ENCODE data around the gene FAM229B.
"Not testable (repeated sequence)": the region's sequence is repeated elsewhere in the genome, so short reads cannot be mapped to it uniquely, and the experiment has no call there.

Gene FAM229B, protein sequence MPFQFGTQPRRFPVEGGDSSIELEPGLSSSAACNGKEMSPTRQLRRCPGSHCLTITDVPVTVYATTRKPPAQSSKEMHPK

DNA sequence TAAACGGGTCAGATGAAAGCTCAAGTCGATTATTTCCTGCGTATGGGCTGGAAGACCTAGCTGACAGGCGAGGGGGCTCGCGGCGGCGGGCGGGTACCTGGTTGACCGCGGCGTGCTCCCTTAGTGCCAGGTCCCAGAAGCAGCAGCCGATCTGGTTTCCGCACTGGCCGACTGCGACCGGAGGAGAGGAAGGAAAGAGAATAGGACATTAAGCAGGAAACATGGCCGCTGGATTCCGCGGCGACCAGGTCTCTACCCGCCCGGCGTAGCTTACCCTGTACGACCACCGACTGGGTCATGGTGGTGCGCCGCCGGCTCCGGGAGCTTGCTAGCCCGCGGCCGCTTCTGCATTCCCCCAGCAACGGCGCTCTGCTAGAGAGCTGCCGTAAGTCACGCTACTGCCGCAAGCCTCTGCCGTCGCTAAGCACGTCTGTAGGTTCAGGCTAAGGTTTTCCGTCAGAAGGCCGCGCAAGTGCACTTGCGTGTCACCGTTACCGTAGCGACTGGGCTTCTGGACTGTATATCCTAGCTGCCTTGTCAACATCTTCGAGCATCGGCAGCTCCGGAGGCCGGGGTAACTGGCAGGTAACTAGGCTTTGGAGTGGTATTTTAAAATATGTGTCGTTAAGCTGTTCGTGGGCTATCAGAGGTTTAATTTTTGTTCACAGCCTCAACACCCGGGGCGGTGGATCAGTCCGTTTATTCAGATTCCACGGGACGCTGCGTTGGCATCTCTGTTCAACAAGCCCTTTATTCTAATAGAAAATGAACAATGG is at the start of gene FAM229B, which contains the start of gene TUBE1:
Gene FAM229B, plus strand, starts transcription at position 456 of the 776 bp plus-strand sequence. CDS start 11,693 bp downstream, outside the sequence.
Gene TUBE1, minus strand, starts transcription at position 347 of the 776 bp plus-strand sequence. Its CDS starts 48 bp downstream, at position 299.
- peak; percentile 86 for DNase-seq

DNA sequence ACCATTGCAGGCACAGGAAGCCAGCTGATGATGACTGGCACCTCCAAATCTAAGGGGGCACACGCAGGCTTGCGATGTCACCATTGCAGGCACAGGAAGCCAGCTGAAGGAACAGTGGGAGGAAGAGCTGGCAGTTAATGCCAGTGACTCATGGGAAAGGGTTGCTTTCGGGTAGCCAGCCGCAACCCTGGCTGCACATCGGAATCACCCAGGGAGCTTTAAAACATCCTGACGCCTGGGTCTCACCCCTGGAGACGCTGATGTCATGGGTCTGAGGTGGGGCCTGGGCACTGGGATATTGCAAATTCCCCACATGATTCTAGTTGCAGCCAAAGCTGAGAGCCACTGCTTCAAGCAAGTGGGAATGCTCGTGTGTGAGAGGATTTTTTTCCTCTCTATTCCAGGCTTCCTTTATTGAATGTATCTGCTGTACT is 49.6 kb upstream of the FAM229B start:
- no peak for DNase-seq

DNA sequence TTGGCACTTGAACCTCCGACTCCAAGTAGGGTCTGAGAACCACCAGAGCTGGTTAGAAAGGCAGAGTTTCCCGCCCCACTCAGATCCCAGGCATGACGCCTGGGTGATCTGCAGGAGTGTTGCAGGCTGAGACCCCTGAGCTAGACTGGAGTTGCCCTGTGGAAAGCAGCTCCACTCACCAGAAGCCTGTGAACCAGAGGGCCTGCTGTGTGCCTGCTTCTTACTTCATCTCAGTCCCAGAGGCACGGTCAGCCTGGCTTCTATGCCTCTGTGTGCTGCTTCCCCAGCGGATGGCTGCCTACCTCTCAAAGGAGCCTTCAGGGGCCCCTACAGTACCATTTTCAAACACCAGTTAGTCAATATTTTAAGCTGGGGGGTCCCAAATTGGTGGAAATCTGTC is 49.1 kb upstream of the FAM229B start:
- no peak for DNase-seq

DNA sequence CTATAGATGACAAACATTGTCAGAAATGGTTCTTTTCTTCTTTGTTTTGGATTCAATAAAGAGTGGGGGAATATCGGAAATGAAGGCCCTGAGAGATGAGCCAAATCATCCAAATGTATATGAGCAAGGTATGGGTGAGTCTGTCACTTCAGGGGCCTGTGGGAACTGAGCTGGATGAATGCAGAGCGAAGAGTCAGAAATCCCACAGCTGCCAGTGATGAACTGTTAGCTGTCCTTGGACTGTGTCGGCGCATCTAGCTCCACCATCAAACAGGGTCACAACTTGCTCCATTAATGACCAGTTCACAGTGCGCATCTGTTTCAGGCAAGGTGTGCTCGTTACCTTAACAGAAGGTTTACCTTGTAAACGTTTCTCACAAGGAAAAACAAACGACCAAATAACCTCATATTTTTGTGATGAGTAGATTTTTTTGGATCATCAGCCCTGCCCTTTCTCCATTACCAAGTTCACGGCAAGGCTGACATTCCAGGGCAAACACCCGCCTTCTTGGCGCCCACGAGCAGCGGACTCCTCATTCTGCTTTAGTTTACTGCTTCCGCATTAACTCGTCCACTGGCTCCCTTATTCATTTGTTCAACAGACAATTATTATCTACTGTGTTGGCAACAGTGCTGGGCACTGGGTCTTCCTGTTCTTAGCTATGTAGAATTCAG is 48.5 kb upstream of the FAM229B start:
- no peak for DNase-seq

DNA sequence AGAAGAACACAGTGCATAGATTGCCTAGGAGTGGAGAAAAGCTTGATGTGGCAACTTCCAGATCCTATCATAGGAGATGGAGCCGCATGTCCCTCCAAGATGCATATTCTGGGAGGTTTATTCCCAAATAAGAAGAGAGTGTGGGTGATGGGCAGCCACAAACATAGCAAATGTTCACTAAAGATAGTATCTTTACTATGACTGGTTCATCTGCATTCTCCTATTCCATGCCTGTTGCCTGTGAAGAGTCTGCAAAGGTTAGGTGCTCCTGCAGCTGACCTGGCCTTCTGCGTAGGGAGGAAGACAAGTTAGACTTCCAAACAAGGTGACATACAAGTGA is 48.0 kb upstream of the FAM229B start:
- DNase-seq, result no peak

DNA sequence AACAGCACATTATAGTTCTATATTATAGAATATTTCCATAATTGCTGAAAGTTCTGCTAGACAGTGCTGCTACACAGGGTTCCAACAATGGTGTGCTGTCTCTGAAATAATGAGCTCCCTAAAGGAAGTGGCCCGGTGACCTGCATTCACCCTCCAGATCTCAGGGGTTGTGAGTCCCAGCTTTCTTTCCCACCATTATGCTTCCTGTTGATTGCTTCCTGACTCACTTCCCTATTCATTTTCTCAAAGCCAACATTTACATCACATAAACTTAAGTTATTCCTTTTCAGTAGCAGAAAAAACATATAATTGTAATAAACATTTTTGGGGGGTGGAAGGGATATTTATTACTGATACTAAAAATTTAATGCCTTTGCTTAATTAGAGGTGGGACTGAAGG is 46.4 kb upstream of the FAM229B start:
- DNase-seq, result no peak

DNA sequence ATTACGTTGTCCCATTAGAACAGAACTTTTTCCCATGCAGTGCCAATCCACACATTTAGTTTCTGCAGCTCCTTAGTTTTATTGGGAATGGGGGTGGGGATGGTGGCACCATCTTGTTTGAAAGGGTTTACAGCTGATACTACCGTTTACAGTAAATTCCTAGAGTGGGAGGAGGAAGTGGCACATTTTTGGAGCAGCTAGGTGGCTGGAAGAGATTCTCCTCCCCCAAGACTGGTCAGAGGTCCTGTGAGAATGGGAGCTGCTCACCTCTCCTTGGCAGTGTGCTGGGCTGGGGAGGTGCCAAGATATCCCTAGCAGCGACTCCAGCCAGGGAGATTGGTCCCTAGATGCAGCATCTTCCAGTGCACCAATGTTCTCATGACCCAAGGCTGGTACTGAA is 45.9 kb upstream of the FAM229B start:
- no peak for DNase-seq

DNA sequence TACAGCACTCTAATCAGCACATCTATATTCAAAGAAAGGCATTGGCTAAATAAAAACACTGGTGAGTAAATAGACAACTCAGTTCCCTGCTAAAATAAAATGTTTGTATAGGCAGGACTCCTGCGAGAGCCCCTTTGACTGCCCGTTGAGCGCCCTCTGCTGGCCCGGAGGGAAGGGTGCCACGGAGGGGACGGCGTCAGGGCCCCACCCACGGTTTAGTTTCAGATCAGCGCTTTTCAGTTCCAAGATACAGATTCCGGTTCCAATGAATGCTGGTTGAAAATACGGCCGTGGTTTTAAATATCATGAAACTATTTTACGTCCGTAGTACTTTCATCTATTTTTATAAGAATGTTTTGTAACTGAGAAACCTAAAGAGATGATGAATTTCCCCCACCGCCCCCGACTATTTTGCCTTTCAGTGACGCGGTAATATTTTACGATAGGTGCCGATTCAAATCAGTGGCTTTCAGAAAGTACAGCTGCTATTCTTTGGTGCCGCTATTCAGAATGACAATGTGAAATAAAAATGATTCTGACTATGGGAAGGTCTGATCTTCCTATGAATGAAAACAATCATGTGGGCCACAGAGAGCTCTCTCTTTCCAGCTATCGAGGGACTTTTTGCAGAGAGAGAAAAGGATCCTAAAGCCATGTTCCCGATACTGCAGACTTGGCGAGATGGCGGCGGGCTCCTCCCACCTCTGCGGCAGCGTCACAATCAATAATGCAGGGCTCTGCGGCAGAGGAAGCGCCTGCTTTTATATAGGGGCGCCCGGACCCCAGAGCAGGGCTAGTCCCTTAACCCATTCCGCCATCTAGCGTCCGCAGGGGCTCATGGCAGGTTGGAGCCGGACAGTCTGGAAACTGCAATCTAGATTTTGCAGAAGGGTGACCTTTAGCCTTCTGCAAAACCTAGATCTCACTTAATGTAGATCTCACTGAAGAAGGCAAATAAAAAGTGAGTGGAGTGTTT is 44.1 kb upstream of the FAM229B start:
- peak; percentile 88 for DNase-seq

DNA sequence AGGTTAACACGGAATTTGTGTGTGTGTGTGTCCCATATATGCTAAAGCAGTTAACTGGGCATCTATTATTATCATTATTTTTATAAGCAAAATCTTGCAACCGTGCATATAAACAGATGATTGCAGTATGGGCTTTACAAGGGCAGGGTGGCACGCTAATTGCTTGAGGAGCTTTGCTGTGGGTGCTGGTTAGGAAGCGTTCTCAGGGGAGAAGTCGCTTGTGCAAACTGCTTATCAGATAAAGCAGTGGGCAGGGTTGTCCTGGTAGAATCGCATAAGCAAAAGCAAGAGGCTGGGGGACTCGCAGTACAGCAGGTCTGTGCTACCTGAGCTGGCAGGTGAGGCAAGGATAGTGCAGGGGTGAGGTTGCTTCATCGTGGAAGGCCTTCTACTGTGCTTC is 43.2 kb upstream of the FAM229B start:
- DNase-seq, result no peak

DNA sequence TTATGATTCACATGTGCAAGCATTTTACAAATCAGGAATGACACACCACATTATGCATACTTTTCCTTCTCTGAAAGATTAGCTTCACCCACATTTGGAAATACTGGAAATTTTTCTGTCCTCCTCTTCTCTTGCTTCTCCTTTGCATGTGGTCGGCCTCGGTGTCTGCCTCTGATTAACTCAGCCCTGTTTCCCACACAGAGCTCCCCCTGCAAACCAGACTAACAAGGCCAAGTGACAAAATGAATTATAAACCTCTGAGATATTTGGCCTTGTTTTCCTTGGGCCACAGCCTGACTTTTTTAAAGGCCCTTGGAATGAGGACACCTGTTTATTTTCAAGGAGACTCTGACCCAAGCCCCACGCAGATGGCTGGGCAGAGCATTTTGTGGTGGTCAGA is 42.5 kb upstream of the FAM229B start:
- DNase-seq, result no peak

DNA sequence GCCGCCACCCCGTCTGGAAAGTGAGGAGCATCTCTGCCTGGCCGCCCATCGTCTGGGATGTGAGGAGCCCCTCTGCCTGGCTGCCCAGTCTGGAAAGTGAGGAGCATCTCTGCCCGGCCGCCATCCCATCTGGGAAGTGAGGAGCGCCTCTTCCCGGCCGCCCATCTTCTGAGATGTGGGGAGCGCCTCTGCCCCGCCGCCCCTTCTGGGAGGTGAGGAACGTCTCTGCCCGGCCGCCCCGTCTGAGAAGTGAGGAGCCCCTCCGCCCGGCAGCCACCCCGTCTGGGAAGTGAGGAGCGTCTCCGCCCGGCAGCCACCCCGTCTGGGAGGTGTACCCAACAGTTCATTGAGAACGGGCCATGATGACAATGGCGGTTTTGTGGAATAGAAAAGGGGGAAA is 39.9 kb upstream of the FAM229B start:
- DNase-seq, result not testable (repeated sequence)

DNA sequence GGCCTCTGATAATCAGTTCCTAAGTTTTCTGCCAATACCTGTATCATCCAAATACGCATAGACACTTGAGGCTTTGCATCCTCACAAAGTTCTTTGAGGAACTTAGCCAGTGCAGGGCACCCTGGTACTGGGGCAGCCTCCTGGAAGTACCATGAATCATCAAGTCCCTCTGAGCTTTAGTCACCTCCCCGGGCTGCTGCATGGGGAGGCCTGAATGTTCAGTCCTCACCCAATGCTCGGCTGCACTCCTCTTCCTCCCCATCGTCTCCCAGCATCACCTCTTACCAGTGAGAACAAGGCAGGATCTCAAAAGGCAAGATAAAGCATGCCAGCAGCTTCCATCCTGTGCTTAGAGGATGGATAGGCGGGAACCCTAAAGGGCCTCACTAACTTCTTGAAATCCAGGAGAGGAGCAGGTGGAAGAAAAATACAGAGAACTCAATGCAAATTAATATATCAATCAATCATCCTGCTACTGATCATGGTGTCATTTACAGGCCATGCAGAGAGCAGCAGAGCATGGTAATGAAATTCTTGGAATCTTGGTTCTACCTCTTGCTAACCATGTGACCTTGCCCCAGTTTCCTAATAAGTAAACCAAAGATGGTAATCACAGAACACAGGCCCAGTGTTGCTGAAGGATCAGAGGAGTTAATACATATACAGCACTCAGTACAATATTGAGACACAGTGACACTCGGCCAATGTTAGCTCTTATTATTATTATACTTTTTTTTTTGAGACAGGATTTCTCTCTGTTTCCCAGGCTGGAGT is 38.2 kb upstream of the FAM229B start:
- no peak for DNase-seq

DNA sequence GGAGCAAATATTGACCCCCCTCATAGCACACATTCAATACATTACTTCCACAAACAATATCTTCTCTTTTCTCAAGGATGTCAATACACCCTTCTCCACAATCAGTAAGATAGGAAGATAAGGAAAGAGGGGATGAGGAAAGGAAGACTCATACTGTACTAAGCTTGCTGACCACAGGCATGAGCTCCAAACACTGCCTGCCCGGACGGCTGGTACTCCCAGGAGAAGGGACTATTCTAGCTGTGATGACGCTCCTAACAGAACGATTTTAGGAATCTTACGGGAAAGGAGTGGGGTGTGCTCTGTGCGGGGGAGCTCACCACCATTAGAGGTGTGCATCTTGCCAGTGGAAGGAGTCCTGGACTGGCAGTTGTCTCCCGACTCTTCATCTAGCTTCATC is 37.4 kb upstream of the FAM229B start:
- no peak for DNase-seq

DNA sequence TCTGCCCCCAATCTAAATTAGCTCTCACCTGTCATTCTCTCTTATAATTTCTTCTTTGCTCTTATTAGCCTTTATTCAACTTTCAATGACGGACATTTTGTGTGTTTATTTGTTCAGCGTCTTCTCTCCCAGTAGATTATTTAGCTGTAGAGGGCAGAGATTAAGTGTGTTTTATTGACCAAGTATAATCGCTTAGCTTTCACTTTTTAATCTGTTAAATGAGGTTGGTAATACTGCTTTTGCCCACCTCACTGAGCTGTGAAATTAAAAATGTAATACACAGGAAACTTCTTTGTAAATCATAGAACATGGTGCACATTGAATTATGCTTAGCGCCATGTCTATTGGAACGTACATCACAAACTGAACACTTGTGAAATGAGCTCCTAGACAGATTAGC is 37.0 kb upstream of the FAM229B start:
- no peak for DNase-seq

DNA sequence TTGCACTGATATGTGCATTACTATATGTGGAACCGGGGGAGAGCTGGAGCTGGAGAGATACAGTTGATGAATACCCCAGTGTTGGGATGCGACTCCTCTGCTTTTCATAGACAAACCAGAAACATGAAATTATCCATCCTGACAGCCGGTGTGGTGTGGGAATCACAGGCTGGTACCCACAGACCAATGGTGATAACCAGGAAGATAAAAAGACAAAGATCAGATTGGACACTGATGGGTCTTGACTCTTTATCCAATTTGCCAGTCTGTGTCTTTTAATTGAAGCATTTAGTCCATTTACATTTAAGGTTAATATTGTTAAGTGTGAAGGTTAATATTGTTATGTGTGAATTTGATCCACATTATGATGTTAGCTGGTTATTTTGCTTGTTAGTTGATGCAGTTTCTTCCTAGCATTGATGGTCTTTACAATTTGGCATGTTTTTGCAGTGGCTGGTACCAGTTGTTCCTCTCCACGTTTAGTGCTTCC is 36.1 kb upstream of the FAM229B start:
- not testable (repeated sequence) for DNase-seq

DNA sequence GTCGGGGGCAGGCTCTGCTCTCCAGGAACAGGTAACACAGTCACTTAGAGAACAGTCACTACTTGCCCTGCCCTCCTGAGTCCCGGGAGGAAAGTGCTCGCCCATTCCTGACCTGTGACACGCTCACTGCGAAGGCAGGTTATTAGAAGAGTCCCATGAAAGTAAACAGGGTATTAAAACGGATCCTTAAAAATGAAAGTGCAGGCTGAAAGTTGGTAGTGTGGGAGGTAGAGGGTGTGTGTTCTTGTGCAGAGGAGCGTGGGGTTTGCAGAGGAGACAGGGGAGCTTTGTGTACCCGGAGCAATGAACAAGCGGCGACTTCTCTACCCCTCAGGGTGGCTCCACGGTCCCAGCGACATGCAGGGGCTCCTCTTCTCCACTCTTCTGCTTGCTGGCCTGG is 33.4 kb upstream of the FAM229B start, which contains the start of gene CCN6:
Gene CCN6, plus strand, starts transcription at position 104 of the 400 bp plus-strand sequence. Its CDS starts 254 bp downstream, at position 358.
- no peak for DNase-seq

DNA sequence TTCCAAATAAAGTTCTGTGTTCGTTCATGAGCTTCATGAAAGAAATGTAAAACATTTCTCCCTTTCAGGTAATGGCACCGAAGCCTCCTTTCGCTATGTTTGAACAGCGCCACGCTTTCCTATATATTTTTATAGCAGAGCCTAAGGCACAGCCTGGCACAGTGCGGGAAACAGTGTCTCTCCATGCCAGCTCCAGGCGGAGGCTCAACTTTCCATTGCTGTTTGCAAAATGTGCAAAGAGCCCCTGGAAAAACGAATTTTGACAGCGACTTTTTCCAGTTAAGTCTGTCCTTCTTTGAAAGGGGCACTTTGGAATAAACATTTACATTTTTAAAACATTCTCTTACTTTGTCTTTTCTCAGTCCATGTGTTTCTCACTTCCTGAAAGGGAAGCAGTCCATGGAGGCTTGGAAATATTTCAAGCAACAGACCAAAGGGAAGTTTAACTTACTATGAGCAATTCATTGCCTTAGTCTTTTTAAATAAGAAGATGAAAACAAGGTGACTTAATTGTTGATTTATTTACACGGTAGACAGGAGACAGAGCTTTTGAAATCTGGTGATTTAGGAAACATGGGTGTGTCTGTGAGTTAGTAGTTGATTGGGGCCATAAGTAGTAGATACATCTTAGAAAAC is 32.7 kb upstream of the FAM229B start:
- no peak for DNase-seq

DNA sequence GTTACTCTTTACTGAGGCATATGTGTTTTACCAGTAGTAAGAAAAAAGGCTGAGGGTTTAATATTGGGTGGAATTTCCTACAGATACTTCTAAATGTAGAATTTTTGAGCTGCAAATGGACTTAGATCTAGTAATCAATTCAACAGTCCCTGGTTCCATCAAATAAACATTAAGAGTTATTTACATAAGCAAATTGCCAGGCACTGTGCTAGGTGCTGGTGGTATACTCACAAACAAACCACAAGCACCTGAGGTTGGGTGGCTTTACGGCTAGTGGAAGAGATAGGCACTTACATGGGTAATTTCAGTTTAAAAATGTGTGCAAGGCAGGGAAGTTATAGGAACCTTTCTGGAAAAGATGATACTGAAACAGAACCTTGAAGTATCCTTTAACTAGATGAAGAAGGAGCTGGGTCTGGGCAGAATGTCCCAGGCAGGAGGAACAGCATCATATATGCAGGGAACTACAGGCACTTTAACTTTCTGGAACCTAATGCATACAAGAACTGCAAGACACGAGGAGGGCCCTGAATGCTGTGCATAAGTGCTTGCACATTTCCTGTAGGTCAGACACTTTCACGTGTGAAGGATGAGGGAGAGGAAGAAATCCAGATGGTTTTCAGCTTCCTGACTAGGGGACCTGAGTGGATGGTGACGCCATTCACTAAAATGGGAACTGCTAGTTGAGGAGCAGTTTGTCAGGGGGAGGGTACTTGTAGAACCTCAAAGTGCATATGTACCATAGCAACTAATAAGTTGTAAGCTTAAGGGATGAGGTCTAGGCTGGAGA is 29.0 kb upstream of the FAM229B start:
- DNase-seq, result no peak

DNA sequence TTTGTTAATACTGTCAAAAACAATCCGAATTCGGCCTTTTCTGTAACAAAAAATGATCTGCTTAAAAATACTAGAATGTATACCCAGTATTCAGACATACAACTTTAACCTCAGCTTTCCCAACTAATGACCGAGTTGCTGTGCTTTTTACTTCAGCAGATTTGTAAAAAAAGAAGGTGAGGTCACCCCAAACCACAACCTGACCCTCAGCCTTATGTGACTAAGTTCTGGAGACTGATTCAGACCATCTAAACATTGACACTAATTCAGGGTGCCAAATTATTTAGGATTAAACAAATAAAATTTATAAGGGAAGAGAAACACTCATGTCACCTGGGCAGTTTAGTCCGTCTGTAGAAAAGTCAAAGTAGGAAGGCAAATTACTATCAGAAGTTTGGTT is 25.8 kb upstream of the FAM229B start:
- DNase-seq, result no peak

DNA sequence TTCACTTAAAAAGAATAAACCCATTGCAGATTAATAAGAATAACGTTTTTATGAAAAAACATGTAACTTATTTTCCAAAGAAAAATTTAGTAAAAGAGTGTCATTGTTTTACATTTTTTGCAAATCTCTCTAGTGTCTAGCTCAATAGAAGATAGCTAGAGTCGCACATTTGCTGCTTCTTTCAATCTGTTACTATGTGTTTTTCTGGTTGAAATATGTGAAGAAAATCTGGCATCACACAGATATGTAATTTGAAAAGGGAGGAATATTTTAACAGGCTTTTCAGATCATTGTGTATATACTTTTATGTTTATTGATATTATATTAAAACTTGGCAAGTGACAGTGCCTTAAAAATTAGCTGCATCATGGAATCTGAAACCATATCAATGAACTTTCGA is 24.4 kb upstream of the FAM229B start:
- DNase-seq, result no peak
